Epithelial cell of esophagus (primary cell): Measurements from ENCODE around the gene FTCD.

ENCODE experiments used
- DNase-seq: peaks from one replicate; pipeline ENCODE4 v3.0.0; 2010; ENCODE audit warnings: low read depth
- H3K4me3 ChIP-seq: 2 replicates; pipeline ENCODE4 v1.5.1; 2011; ENCODE audit warnings: mild to moderate bottlenecking, low read length, control low read depth
- CTCF ChIP-seq: IDR thresholded peaks from 2 replicates; pipeline ENCODE4 v1.5.1; 2011; ENCODE audit warnings: low read depth, mild to moderate bottlenecking, low read length, control low read depth, inconsistent platforms; ENCODE audit not compliant: insufficient read depth; ENCODE audit errors: missing control alignments

FTCD gene

GRCh38 chr21:46122237-46122671 lies 33.1 kb downstream of the FTCD start:
- peak; percentile 9 for DNase-seq
- TF ChIP-seq CTCF = no peak
- no peak overlapping the region for H3K4me3 ChIP-seq

GRCh38 chr21:46121286-46122221 lies 33.8 kb downstream of the FTCD start:
- no peak for DNase-seq
- no peak overlapping the region for H3K4me3 ChIP-seq
- no peak for TF ChIP-seq CTCF

GRCh38 chr21:46120301-46121285 lies 34.8 kb downstream of the FTCD start:
- no peak for DNase-seq

GRCh38 chr21:46119637-46120271 lies 35.6 kb downstream of the FTCD start:
- no peak overlapping the region for H3K4me3 ChIP-seq
- DNase-seq = no peak
- TF ChIP-seq CTCF = no peak

More at GRCh38 chr21:46120301-46121285, 34.8 kb downstream of the FTCD start:
- no peak for TF ChIP-seq CTCF
- no peak overlapping the region for H3K4me3 ChIP-seq

- no peak for DNase-seq
- no peak overlapping the region for H3K4me3 ChIP-seq
- no peak for TF ChIP-seq CTCF
Measured at GRCh38 chr21:46119144-46119636, 36.2 kb downstream of the FTCD start.

GRCh38 chr21:46118316-46119143 lies 36.8 kb downstream of the FTCD start:
- no peak for TF ChIP-seq CTCF
- H3K4me3 ChIP-seq = no peak overlapping the region
- no peak for DNase-seq
